GM10847 (cell line): ENCODE measurements around the gene FEM1C.

Experiments used
- POLR2A ChIP-seq: IDR thresholded peaks from 2 replicates; pipeline ENCODE4 v1.6.1; 2011; ENCODE audit not compliant: insufficient read length; ENCODE audit errors: extremely low read depth

Gene FEM1C

GRCh38 chr5:115573133-115573532, 28.6 kb upstream of the FEM1C start:
- TF ChIP-seq POLR2A: no peak

- no peak for TF ChIP-seq POLR2A
These were observed 26.9 kb upstream of the FEM1C start for GRCh38 chr5:115571441-115571878.

- TF ChIP-seq POLR2A: no peak
These were observed 24.1 kb upstream of the FEM1C start for GRCh38 chr5:115568668-115569067.

GRCh38 chr5:115565233-115565632, 20.7 kb upstream of the FEM1C start:
- TF ChIP-seq POLR2A: no peak

- no peak for TF ChIP-seq POLR2A
These were observed 16.6 kb upstream of the FEM1C start for GRCh38 chr5:115561176-115561575.

GRCh38 chr5:115559524-115559923, 14.9 kb upstream of the FEM1C start:
- TF ChIP-seq POLR2A: no peak

GRCh38 chr5:115558388-115558956, 13.9 kb upstream of the FEM1C start:
- no peak for TF ChIP-seq POLR2A

GRCh38 chr5:115557667-115558387, 13.3 kb upstream of the FEM1C start:
- TF ChIP-seq POLR2A: no peak

- TF ChIP-seq POLR2A: no peak
These were observed 11.7 kb upstream of the FEM1C start for GRCh38 chr5:115556276-115556675.

- TF ChIP-seq POLR2A: no peak
These were observed 10.6 kb upstream of the FEM1C start for GRCh38 chr5:115555084-115555633.

GRCh38 chr5:115553082-115553481, 8.5 kb upstream of the FEM1C start:
- TF ChIP-seq POLR2A: no peak

- TF ChIP-seq POLR2A: no peak
These were observed 6.8 kb upstream of the FEM1C start for GRCh38 chr5:115551415-115551814.

GRCh38 chr5:115549154-115549553, 4.6 kb upstream of the FEM1C start:
- TF ChIP-seq POLR2A: no peak

- no peak for TF ChIP-seq POLR2A
These were observed 4.1 kb upstream of the FEM1C start for GRCh38 chr5:115548683-115549082.

- TF ChIP-seq POLR2A: no peak
These were observed 842 bp upstream of the FEM1C start for GRCh38 chr5:115545351-115545882.

GRCh38 chr5:115544043-115544435, 536 bp downstream of the FEM1C start:
- TF ChIP-seq POLR2A: no peak
